ENCODE measurements around the gene C3orf70. TPM values are rescaled to one million over a fixed set of nuclear protein-coding genes. Genes with fewer than 3 reads are reported as not detected.

Gene C3orf70
- total RNA-seq, 4 donors from 2014 or later: 7.8 to 13.8 (median 9.8) TPM

DNA sequence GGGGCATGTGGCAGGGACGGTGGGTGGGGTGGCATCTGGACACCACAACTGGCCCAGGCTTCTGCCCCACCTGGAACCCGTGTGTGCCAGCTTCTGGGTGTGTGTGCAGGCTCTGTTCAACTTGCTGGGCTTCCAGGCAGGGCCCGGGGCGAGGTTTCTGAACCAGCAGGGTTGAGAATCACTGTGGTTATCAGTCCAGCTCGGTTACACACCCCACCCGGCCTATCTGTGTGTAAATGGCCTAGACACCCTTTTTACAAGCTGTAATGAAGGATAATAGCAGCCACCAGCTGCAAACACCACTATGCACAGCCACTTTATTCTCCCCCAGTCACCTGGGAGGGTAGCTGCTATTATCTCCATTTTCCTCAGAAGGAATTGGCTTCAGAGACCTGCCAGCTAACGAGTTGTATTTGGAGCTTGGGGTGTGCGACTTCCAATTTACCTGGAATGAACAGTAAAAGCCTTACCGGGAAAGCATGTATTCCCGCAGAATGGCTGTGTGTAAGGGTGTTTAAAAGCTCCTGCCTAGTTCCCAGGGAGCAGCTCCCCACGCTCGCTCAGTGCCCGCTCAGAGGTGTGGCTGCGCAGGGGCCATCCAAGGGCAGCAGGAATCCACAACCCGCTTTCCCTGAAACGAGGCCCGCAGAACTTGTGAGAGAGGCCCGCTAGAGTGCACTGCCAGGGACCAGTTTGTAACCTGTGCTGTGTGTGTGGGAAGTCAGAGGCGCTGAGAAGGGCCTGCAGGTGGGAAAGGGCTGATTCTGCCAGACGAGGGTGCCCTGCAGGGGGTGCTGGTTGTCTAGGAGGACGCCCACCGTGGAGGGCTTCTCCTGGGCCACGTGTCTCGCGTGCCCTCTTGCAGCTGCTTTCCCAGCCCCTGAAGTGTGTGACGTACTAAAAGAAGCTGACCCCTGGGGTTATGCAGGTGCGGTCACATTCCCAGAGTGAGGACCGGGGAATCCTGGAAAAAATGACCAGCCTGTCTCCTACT lies 83.5 kb downstream of the C3orf70 start:
- DNase-seq (ENCODE audit: low spot score in 2 of 2): no peak
- no peaks in the 10 kb centered on the region for H3K9me3 ChIP-seq
- no peaks in the 10 kb centered on the region for H3K36me3 ChIP-seq
- no peak overlapping the region for H3K27ac ChIP-seq
- H3K27me3 ChIP-seq: no peaks in the 10 kb centered on the region
- no peak for TF ChIP-seq EP300 (IDR thresholded peaks at IDR 0.05)
- TF ChIP-seq POLR2A (IDR thresholded peaks at IDR 0.05): no peak
- TF ChIP-seq, protein P1, sequence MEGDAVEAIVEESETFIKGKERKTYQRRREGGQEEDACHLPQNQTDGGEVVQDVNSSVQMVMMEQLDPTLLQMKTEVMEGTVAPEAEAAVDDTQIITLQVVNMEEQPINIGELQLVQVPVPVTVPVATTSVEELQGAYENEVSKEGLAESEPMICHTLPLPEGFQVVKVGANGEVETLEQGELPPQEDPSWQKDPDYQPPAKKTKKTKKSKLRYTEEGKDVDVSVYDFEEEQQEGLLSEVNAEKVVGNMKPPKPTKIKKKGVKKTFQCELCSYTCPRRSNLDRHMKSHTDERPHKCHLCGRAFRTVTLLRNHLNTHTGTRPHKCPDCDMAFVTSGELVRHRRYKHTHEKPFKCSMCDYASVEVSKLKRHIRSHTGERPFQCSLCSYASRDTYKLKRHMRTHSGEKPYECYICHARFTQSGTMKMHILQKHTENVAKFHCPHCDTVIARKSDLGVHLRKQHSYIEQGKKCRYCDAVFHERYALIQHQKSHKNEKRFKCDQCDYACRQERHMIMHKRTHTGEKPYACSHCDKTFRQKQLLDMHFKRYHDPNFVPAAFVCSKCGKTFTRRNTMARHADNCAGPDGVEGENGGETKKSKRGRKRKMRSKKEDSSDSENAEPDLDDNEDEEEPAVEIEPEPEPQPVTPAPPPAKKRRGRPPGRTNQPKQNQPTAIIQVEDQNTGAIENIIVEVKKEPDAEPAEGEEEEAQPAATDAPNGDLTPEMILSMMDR (IDR thresholded peaks at IDR 0.05): no peak
- H3K4me1 ChIP-seq: peaks cover 0 to 7% (median 0%) of the 10 kb centered on the region in 4 donors
- WGBS, 2 donors: 70 to 74% methylated on average over 27 to 28 of the region's 28 CpGs
- H3K4me3 ChIP-seq: no peak overlapping the region

DNA sequence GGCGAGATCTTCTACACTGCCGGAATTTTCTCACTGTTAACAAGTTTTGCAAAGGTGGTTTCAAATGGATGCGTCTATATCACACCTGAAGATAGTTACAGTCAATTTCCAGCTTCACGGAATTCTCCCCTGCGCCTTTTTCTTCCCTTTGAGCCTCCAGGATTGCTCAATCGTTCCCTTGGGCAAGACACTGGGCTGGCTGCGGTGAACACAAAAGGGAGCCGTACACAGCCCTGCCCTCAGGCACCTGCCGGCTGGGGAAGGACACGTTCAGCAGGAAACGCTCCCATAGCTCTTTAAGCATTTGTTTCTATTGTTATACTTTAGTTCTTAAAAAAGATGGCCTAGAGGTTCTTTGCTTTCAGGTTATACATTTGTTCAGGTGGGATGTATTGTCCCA lies 85.7 kb downstream of the C3orf70 start:
- 85 to 89% methylated on average over 11 of the region's 11 CpGs for WGBS, 2 donors
- no peak for DNase-seq (ENCODE audit: low spot score in 2 of 2)
- H3K36me3 ChIP-seq: no peaks in the 10 kb centered on the region

DNA sequence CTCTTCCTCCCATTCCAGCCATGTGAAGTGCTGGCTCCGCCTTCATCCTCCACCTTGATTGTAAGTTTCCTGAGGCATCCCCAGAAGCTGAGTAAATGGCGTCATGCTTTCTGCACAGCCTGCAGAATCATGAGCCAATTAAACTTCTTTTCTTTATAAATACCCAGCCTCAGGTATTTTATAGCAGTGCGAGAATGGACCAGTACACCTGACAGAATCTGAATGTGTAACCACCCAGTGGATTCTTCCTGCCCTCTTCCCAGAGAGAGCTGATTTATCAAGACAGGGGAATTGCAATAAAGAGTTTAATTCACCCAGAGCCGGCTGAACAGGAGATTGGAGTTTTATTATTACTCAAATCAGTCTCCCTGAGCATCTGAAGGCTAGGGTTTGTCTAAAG lies 86.6 kb downstream of the C3orf70 start:
- WGBS, 2 donors: 90% methylated on average over 4 of the region's 4 CpGs
- DNase-seq (ENCODE audit: low spot score in 2 of 2): no peak

More for the DNA sequence above, 85.7 kb downstream of the C3orf70 start:
- Histone ChIP-seq H3K27ac (no peak overlapping the region), H3K4me1 (peaks cover 0 to 7% (median 0%) of the 10 kb centered on the region in 4 donors), H3K4me3 (no peak overlapping the region), H3K9me3 (no peaks in the 10 kb centered on the region), H3K27me3 (no peaks in the 10 kb centered on the region)
- TF ChIP-seq EP300 (IDR thresholded peaks at IDR 0.05) (no peak), POLR2A (IDR thresholded peaks at IDR 0.05) (no peak)
- TF ChIP-seq, protein P1 (IDR thresholded peaks at IDR 0.05): no peak

DNA sequence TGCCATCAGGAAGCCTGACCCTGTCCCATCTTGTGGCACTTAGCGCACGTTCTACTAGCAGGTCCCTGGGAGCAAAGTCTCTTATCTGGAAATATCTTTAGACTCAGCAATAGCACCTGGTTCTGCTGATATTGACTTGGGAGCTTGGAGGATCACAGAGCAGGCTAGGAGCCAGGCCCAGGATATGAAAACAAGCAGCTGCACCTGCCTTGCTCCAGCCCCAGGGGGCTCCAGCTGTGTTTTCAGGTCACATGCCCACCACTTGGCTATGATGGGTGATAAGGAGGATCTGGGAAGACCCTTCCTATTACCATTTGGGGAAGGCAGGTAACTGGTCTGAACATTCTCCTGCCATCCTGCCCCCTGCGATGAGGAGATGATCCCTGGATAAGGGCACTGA lies 87.8 kb downstream of the C3orf70 start:
- H3K27ac ChIP-seq: no peak overlapping the region
- 87 to 91% methylated on average over 3 of the region's 3 CpGs for WGBS, 2 donors

More for the DNA sequence above, 86.6 kb downstream of the C3orf70 start:
- Histone ChIP-seq H3K9me3 (no peaks in the 10 kb centered on the region), H3K4me1 (peaks cover 0 to 7% (median 0%) of the 10 kb centered on the region in 4 donors), H3K36me3 (no peaks in the 10 kb centered on the region), H3K27me3 (no peaks in the 10 kb centered on the region), H3K27ac (no peak overlapping the region), H3K4me3 (no peak overlapping the region)
- TF ChIP-seq EP300 (IDR thresholded peaks at IDR 0.05): no peak

DNA sequence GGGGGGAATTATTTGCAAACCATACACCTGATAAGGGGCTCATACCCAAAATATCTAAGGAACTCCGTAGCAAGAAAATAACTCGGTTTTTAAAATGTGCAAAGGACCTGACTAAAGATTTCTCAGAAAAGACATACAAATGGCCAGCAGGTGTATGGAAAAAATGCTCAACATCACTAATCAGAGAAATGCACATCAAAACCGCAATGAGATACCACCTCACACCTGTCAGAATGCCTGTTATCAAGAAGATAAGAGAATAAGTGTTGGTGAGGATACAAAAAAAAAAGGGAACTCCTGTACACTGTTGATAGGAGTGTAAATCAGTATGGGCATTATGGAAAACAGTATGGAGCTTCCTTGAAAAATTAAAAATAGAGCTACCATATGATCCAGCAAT lies 89.4 kb downstream of the C3orf70 start:
- 87 to 92% methylated on average over 3 of the region's 3 CpGs for WGBS, 2 donors

More for the DNA sequence above, 87.8 kb downstream of the C3orf70 start:
- H3K4me1 ChIP-seq: peaks cover 0 to 2% (median 0%) of the 10 kb centered on the region in 4 donors
- TF ChIP-seq, protein P1 (IDR thresholded peaks at IDR 0.05): no peak
- no peak for TF ChIP-seq EP300 (IDR thresholded peaks at IDR 0.05)
- no peak for TF ChIP-seq POLR2A (IDR thresholded peaks at IDR 0.05)
- DNase-seq (ENCODE audit: low spot score in 2 of 2): no peak
- H3K9me3 ChIP-seq: no peaks in the 10 kb centered on the region
- no peaks in the 10 kb centered on the region for H3K27me3 ChIP-seq
- no peak overlapping the region for H3K4me3 ChIP-seq
- no peaks in the 10 kb centered on the region for H3K36me3 ChIP-seq

DNA sequence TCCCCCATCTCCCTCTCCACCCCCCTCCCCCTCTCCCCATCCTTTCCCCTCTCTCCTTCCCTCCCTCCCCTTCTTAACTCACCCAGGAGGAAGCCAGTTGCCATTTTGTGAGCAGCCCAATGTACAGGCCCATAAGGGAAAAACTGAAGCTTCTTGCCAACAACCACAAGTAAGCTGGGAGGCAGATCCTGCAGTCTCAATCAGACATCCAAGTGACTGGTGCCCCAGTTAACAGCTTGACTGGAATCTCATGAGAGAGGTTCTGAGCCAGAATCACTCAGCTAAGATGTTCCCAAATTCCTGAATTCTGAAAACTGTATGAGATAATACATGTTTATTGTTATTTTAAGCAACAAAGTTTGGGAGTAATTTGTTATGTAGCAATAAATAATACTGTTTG lies 90.7 kb downstream of the C3orf70 start:
- Histone ChIP-seq H3K4me3 (no peak overlapping the region), H3K9me3 (peaks cover 0 to 14% (median 0%) of the 10 kb centered on the region in 4 donors), H3K27ac (no peak overlapping the region), H3K27me3 (no peaks in the 10 kb centered on the region), H3K4me1 (no peaks in the 10 kb centered on the region), H3K36me3 (peaks cover 0 to 3% (median 0%) of the 10 kb centered on the region in 3 donors)
- TF ChIP-seq, protein P1 (IDR thresholded peaks at IDR 0.05): no peak
- TF ChIP-seq EP300 (IDR thresholded peaks at IDR 0.05) (no peak), POLR2A (IDR thresholded peaks at IDR 0.05) (no peak)
- no peak for DNase-seq (ENCODE audit: low spot score in 2 of 2)

More for the DNA sequence above, 89.4 kb downstream of the C3orf70 start:
- DNase-seq (ENCODE audit: low spot score in 2 of 2): no peak
- Histone ChIP-seq H3K4me3 (no peak overlapping the region), H3K27ac (no peak overlapping the region), H3K36me3 (no peaks in the 10 kb centered on the region), H3K27me3 (no peaks in the 10 kb centered on the region), H3K9me3 (peaks cover 0 to 6% (median 0%) of the 10 kb centered on the region in 4 donors), H3K4me1 (no peaks in the 10 kb centered on the region)
- TF ChIP-seq EP300 (IDR thresholded peaks at IDR 0.05): no peak

Measured in tibial nerve (tissue), 4 donors.